NOMO-1 (cell line): ENCODE measurements around the gene ACP2.

Experiments used
- DNase-seq, 2 experiments: peaks; one replicate each; lab custom pipeline; 2025; ENCODE audit not compliant: unreplicated experiment in 2 of 2; lab: John Stamatoyannopoulos, UW

Gene ACP2

DNA sequence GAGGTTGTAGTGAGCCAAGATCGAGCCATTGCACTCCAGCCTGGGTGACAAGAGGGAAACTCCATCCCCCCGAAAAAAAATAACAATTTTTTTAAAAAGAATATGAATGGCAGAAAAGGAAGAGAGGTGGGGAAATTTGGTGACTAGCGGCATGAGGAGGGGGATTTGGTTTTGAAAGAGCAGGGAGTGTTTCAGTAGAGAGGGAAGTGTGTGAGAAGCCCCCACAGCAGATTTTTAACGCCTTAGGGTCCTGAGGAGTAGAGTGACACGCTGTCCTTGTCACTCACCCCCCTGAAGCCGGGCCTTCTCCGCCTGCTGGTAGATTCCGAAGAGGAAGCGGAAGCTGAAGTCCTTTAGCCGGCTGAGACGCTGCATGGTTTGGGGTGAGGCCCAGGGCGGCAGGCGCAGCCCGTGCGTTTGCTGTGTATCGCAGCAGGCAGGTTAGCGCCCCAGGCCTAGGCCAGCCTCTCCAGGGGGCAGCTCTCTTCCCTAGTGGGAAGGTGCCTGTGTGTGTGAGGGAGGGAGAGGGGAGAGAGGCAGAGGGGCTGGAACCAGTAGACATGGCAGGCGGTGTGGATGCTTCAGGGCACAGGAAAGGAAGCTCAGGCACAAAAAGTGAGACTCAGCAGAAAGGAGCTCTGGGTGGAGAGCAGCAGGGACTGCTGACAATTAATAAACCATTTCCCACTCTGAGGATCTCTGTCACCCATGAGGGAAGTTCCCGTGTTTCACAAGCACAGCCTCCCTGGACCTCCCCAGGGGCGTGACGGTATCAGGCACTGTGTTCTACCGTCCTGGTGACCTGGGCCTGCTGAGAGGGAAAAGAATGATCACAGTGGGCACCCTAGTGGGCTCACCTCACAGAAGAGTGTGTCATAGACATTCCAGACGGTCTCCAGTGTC lies 3.9 kb downstream of the ACP2 start:
- DNase-seq = peak; percentile 45 to 60

DNA sequence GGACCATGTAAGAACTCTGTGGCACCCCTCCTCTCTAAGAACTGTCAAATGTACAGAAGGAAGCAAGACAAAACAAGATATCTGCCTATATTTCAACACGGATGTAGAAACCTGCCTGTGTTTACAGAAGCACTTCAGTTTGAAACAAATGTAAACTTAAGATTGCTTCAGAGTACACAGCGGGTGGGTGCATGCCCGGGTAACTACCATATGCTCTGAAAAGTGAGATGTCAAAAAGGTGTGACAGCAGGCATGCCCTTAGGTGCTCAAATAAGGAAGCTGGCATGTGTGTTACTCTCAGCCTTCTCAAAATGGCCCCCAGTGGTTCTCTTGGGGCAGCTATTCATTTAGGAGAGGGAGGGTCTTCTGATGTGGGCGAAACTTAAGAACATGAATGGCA lies 5.2 kb downstream of the ACP2 start:
- DNase-seq = no peak

DNA sequence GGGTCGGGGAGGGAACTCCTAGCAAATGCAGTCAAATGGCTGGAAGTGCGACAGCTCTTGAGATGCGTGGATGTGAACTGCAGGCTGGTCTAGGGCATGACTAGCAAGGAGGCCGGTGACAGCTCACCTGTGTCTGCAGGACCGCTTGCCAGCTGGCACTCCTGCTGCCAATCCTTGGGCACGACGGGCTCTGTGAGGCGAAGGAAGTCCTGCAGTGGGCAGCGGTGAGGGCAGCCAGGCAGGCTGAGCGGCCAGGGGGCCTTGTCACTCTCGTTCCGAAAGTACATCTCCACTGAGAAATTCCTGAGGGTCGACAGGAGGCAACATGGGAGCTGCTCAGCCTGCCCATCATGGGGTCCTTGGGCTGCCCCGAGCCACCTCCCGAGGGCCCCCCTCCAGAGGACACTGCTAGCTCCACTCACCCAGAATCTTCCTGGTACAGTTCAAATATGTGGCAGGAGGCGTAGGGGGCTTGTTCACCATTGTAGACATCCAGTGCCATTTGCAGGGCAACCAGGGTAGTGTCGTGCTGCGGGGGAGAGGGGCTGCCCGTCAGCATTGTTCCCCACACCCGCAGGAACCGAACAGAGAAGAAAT lies 5.9 kb downstream of the ACP2 start:
- no peak for DNase-seq

DNA sequence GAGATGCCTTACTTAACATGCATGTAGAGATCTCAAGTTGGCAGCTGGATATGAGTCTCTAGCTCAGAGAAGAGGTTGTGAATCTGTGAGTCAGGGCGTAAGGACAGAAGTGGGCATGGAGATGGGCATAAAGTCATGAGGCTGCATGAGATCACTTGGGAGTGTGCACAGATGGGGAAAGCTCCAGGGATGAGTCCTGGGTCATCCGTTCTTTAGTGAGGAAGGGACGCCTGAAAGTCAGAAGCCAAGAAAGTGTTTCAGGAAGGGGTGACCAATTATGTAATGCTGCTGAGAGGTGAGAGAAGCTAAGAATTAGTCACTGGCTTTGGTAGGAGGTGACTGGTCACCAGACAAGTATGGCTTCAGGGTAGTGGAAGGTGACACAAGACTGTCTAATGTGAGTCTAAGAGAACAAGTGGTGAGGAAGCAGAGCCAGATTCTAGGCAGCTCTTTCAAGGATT lies 6.7 kb downstream of the ACP2 start:
- no peak for DNase-seq

DNA sequence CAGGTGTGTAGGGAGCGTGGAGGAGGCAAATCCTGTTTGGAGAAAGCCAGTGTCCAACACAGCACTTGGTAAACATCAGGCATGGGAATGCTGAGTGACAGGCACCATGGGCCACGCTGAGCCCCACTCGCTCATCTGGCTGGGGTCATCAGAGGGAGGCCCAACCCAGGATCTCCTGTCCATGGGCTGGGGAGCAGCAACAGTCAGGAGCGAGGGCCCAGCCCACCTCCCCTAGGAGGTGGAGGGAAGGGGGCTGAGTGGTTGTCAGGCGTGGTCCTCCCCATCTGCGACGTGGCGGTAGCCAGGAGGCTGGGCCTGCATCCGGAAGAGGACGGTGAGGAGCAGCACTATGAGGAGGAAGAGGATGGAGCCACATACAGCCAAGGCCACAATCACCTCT lies 8.8 kb downstream of the ACP2 start:
- DNase-seq = no peak

DNA sequence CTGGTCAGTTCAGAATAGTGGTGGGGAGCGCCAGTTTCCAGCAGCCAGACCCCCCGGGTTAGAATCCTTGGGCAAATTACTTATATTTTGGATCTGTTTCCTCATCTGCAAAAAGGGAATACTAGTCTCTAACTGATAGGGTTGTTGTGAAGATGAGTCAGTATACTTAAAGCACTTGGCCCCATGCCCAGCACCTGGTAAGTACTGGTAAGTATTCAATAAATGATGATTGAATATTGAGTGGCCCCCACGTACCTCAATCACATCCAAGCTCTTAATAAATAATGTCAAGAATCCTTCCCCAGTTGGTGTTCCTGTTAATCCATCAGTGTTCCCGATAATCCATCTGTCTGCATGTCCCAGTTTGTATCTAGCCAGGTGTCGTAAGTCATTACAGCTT lies 12.1 kb downstream of the ACP2 start:
- no peak for DNase-seq

DNA sequence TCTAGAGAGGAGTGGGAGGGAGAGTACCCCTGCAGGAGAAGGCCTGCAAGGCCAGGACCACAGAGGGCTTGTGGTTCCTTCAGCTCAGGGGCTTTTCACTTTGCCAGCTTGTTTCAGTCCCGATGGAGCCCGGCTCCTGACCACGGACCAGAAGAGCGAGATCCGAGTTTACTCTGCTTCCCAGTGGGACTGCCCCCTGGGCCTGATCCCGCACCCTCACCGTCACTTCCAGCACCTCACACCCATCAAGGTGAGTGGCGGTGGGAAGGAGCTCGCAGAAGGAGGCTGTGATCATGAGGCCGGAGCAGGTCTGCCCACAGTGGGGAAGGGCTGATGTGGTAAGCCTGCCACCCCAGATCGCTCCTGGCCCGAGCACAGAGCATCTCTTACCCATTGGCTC lies 13.5 kb downstream of the ACP2 start:
- no peak for DNase-seq

DNA sequence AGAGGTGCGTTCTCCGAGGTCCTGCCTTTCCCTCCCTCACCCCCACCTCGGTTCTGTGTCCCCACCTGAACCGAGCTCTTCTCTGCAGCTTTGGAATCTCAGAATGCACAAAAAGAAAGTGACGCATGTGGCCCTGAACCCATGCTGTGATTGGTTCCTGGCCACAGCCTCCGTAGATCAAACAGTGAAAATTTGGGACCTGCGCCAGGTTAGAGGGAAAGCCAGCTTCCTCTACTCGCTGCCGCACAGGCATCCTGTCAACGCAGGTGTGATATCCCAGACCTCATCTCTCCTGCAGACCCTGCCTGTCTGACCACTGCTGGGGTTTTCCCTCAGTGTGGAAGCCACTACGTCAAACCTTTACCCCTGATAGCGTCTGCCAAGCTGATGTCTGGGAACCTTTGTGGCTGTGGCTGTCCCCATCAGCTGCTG lies 13.9 kb downstream of the ACP2 start:
- no peak for DNase-seq

DNA sequence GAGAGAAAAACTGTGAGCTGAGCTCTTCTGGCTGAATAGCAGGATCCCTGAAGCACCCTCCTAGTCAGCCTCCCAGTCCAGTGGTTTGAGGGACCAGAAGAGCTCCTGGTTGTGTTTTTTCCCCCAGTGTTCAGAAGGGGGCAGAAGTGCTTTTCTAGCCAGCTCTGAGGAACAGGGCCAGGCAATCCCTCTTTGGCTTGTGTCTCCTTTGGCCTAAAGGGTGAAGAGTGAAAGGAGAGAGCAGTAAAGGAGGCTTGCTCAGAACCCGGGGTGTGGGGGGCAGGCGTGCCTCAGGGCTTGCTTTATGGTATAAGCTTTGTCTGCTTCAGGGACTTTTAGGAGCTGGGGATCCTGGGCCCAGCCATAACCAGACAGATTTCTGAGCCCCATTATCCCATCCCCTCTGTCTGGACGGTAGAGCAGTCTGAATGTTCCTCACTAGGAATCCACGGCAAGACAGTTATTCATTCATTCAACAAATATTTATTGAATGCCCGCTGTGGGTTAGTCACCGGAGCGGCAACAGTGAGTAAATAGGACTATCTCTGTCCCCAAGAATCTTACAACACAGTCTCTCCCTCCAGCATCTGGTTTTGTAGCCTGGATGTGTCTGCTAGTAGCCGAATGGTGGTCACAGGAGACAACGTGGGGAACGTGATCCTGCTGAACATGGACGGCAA lies 14.5 kb downstream of the ACP2 start:
- DNase-seq = peak in 1 of 2 experiments; percentile 7

DNA sequence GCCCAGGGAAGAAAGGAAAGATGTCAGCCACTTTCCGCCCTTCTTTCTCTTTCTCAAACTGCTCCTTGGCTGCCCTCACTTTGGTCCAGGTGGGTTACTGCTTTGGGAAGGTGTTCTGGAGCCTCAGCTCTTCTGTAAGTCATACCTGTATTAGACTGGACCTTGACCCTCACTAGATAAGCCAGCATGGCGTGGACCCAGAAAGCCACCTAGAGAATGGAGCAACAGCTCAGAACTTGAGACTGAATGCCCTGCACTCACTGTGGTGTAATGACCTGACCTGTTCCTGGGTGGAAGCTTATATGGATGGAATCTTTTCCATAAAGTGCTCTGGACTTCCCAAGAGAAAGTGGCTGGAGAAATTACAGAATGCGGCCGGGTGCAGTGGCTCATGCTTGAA lies 15.6 kb downstream of the ACP2 start:
- no peak for DNase-seq

DNA sequence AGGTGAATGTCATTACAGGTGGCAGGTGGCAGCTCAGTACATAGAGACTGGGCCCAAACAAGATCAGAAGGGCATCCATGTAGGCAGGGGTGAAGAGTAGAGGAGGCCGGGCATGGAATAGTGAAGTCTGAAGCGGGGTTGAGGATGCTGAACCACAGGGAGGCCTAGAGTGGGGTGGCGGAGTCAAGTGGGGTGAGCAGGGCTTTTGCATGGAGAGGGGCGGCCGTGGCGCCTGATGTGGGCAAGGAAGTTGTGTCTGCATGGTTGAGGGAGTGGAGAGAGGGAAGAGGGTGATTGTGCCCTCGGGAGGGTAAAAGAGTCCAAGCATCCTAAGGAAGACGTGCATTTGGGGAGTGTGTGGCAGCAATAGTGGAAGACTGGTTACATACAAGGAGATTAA lies 19.5 kb downstream of the ACP2 start:
- DNase-seq = no peak

DNA sequence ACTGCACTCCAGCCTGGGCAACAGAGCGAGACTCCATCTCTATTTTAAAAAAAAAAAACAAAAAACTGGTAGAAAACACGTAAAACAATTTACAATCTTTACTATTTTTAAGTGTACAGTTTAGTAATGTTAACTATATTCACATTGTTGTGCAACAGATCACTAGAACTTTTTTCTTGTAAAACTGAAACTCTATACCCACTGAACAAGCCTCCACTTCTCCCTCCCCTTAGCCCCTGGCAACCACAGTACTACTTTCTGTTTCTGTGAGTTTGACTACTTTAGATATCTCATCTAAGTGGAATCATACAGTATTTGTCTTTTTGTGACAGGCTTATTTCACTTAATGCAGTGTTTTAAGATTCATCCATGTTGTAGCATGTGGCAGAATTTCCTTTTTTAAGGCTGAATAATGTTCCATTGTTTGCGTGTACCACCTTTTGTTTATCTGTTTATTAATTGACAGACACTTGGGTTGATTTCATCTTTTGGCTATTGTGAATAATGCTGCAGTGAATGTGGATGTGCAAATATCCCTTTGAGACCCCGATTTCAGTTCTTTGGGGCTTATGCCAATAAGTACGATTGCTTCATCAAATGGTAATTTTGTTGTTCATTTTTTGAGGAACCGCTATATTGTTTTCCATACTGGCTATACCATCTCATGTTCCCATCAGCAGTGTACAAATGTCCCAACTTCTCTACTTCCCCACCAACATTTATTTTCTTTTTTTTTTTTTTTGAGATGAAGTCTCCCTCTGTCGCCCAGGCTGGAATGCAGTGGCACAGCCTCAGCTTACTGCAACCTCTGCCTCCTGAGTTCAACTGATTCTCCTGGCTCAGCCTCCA lies 22.8 kb downstream of the ACP2 start:
- DNase-seq = no peak

DNA sequence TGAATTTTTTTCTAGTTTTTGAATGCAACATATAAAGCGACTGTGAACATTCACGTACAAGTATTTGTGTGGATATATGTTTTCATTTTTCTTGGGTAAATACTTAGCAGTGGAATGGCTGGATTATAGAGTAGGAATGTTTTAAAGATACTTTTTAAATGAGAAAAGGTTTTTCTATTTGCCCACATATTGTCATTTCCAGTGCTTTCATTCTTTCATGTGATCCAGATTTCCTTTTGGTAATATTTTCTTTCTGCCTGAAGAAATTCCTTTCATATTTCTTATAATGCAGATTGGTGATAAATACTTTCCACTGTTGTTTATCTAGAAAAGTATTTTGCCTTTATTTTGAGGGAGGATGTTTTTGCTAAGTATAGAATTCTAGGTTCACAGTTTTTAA lies 25.9 kb downstream of the ACP2 start:
- DNase-seq = no peak

DNA sequence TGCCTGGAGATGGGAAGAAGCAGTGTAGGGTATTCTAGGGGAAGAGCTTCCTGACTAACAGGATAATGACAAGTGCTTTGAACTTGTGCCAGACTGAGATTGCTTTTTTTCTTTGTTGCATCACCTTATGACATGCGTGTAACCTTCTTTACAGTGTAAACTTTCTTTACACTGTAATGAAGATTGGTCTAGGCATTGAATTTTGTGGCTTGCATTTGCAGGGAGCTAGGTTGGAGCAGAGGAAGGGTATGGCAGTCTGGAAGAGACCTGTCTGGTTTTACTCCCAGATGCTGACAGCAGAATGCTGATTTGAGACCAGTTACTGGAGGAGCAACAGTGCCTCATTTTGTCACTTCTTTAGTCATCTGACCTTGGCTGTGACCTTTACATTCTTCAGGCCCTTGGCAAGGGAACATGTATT lies 28.2 kb downstream of the ACP2 start:
- DNase-seq = no peak

DNA sequence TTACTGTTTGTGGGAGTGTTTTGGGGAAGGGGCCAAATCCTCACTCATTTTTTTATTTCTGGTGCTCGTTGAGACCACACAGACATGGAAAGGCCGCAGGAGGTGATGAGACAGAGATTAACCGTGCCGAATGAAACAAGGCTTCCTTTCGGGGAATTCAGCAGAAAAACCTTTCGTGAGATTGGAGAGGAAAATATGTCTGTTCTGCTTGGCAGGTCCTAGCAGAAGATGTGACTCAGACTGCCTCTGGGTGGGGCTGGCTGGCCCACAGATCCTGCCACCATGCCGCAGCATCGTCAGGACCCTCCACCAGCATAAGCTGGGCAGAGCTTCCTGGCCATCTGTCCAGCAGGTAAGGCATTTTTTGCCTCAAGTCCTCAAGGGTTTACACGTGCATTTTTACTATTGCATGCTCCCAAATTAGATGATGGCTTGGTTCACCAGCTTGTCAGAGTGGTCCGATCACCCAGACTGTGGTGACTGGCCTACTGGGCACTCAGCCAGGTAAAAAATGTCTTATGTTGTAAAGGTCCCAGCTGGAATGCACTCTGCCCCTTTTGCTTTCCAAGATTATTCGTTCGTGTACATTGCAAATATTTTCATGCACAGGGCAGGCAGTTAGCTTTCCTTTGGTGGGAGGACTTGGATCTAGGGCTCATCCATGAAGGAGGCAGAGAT lies 32.4 kb downstream of the ACP2 start:
- DNase-seq = peak; percentile 55 to 60

DNA sequence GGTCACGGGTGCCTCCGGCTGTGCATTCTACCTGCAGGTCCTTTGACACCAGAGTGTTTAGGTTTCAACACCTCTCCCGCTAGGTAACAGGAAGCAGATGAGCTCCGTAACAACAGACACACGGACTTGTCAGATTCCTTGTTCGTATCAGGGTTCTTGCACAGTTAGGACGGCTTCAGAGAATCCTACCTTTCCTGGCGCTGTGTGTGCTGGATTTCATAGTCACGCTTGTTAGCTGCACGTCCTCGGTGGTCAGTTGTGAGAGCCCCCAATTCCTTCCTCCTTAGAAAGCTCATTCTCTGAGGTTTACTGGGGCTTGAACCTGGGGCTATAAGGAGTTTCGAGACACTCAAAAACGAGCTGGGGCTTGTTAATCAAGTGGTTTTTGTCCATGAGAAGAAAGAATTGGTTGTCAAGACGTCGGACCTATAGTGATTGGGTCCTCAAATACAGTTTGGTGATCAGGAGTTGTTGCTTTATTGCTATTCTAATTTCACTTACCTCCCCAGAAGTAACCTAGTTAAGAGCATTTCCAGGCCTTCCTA lies 33.2 kb downstream of the ACP2 start:
- no peak for DNase-seq

DNA sequence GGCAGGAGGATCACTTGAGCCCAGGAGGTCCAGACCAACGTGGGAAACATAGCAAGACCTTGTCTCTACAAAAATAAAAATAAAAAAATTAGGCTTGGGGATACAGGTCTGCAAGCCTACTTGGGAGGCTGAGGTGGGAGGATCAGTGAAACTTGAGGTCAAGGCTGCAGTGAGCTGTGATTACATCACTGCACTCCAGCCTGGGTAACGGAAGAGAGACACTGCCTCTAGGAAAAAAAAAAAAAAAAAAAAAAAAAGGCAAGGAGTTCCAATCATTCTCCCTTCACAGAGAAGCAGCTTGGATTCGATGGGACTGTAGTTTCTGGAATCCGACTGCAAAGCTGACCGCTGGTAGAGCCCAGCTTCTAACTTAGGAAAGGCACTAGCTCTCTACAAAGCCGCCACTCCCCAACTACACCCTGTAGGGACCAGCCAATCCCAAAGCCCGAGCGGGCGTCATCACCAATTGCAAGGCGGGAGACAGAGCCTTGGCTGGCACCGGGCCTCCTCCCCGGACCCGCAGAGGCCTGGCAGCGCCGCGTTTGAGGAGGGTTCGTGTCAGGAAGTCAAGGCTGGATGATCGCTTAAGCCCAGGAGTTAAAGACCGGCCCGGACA lies 34.6 kb downstream of the ACP2 start:
- DNase-seq = peak; percentile 84 to 88

DNA sequence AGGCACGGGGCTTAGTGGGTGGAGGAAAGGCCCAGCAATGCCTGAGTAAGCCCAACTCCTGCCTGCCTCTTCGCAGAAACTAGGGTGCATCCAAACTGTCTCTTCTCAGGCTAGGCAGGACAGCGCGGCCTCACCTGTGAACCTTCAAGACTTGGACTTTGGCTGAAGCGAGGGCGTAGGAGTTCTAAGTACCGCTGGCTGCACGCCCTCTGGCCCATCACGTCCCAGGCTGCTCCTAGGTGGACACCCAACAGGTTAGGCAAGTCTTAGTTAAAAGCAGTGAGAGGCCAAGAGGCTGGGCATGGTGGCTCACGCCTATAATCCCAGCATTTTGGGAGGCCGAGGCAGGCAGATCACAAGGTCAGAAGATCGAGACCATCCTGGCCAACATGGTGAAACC lies 35.7 kb downstream of the ACP2 start:
- no peak for DNase-seq

DNA sequence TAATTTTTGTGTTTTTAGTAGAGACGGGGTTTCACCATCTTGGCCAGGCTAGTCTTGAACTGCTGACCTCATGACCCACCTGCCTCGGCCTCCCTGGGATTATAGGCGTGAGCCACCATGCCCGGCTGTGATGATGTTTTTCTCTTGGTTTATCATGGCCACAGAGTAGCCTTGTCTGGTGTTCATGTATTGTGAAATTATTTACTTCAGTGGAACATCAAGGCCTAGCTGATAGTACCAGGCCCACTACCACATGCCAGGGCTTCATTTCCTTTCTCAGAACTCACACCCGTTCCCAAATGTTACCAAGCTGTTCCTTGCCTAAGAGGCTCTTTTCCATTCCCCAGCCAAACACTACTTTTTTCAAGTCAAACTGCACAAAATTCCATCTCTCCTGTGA lies 40.0 kb downstream of the ACP2 start:
- no peak for DNase-seq
